Measurements from ENCODE around the gene ITCH. TPM values are rescaled to one million over a fixed set of nuclear protein-coding genes. Genes with fewer than 3 reads are reported as not detected.
"Not testable (repeated sequence)": the region's sequence is repeated elsewhere in the genome, so short reads cannot be mapped to it uniquely, and the experiment has no call there.

Gene ITCH
- total RNA-seq, 2 donors from 2014 or later, result 46.2 to 70.6 TPM

DNA sequence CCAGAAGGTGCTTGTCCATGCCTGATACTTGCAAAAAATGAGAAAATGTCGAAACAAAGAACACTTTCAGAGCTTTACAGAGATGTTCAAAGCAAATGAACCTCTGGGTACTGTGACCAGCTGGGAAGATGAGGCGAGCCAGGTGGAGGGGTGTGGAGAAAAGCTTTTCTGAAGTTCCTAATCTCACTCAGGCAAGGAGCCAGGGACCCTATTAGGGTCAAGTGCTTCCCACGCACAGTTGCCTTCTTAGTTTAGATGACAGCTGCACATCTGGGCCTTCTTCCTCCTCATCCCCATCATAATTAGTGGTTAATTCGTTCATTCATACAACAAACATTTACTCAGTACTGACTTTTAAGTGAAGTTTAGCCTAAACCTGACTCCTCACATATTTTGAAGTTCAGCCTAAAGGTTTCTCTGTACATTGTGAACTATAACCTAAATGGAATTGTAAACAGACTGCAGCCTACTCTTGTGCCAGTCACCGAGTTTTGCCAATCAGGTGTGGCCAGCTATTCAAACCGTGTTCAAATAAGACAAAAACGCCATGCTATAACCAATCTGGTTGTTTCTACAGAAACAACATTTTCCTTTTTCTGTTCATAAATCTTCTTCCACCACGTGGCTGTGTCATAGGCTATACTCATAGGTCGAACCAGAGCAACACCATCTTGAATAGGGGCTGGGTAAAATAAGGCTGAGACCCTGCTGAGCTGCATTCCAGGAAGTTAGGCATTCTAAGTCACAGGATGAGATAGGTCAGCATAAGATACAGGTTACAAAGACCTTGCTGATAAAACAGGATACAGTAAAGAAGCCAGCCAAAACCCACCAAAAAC is 40.6 kb upstream of the ITCH start:
- ATAC-seq (ENCODE audit: insufficient number of reproducible peaks, low FRiP score, low read depth), result no peak
- H3K9me3 ChIP-seq, result no peaks in the 10 kb centered on the region
- no peaks in the 10 kb centered on the region for H3K4me1 ChIP-seq (ENCODE audit: control insufficient read depth in 1 of 2, low read depth in 2 of 2)
- TF ChIP-seq, protein P1, sequence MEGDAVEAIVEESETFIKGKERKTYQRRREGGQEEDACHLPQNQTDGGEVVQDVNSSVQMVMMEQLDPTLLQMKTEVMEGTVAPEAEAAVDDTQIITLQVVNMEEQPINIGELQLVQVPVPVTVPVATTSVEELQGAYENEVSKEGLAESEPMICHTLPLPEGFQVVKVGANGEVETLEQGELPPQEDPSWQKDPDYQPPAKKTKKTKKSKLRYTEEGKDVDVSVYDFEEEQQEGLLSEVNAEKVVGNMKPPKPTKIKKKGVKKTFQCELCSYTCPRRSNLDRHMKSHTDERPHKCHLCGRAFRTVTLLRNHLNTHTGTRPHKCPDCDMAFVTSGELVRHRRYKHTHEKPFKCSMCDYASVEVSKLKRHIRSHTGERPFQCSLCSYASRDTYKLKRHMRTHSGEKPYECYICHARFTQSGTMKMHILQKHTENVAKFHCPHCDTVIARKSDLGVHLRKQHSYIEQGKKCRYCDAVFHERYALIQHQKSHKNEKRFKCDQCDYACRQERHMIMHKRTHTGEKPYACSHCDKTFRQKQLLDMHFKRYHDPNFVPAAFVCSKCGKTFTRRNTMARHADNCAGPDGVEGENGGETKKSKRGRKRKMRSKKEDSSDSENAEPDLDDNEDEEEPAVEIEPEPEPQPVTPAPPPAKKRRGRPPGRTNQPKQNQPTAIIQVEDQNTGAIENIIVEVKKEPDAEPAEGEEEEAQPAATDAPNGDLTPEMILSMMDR (IDR thresholded peaks at IDR 0.05), result no peak
- no peak overlapping the region for H3K4me3 ChIP-seq
- no peaks in the 10 kb centered on the region for H3K36me3 ChIP-seq
- no peak overlapping the region for H3K27ac ChIP-seq
- H3K27me3 ChIP-seq (replicated peaks; ENCODE audit: insufficient read depth), result no peaks in the 10 kb centered on the region
- no peak for DNase-seq (ENCODE audit: low spot score)

DNA sequence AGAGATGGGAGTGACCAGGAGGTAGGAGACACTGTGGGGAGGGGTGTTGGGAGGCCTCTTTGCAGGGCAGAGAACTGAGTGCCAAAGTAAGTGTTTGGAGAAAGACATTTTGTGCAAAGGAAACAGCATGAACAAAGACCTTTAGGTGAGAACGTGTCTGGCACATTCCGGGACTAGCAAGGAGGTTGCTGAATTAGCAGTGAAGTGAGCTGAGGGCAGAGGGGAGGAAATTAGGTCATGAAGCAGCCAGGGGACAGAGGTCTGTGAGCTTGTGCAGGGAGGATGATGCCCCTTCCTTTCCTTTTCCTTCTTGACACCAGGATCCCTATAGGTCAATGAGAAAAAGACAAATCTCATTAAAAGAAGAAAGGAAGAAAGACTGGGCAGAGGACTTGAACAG is 38.5 kb upstream of the ITCH start:
- TF ChIP-seq, protein P1 (IDR thresholded peaks at IDR 0.05), result no peak
- H3K27me3 ChIP-seq (replicated peaks; ENCODE audit: insufficient read depth), result no peaks in the 10 kb centered on the region
- H3K9me3 ChIP-seq, result no peaks in the 10 kb centered on the region
- DNase-seq (ENCODE audit: low spot score) (no peak), ATAC-seq (ENCODE audit: insufficient number of reproducible peaks, low FRiP score, low read depth) (no peak)
- no peak overlapping the region for H3K4me3 ChIP-seq
- H3K4me1 ChIP-seq (ENCODE audit: control insufficient read depth in 1 of 2, low read depth in 2 of 2), result no peaks in the 10 kb centered on the region
- no peak overlapping the region for H3K27ac ChIP-seq
- H3K36me3 ChIP-seq, result no peaks in the 10 kb centered on the region

DNA sequence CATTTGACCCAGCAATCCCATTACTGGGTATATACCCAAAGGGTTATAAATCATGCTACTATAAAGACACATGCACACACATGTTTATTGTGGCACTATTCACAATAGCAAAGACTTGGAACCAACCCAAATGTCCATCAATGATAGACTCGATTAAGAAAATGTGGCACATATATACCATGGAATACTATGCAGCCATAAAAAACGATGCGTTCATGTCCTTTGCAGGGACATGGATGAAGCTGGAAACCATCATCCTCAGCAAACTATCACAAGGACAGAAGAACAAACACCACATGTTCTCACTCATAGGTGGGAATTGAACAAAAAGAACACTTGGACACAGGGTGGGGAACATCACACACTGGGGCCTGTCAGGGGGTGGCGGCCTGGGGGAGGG is 34.9 kb upstream of the ITCH start:
- not testable (repeated sequence) for DNase-seq (ENCODE audit: low spot score); ATAC-seq (ENCODE audit: insufficient number of reproducible peaks, low FRiP score, low read depth); H3K36me3 ChIP-seq; H3K9me3 ChIP-seq; H3K27ac ChIP-seq; H3K27me3 ChIP-seq (replicated peaks; ENCODE audit: insufficient read depth); H3K4me1 ChIP-seq (ENCODE audit: control insufficient read depth in 1 of 2, low read depth in 2 of 2); H3K4me3 ChIP-seq

DNA sequence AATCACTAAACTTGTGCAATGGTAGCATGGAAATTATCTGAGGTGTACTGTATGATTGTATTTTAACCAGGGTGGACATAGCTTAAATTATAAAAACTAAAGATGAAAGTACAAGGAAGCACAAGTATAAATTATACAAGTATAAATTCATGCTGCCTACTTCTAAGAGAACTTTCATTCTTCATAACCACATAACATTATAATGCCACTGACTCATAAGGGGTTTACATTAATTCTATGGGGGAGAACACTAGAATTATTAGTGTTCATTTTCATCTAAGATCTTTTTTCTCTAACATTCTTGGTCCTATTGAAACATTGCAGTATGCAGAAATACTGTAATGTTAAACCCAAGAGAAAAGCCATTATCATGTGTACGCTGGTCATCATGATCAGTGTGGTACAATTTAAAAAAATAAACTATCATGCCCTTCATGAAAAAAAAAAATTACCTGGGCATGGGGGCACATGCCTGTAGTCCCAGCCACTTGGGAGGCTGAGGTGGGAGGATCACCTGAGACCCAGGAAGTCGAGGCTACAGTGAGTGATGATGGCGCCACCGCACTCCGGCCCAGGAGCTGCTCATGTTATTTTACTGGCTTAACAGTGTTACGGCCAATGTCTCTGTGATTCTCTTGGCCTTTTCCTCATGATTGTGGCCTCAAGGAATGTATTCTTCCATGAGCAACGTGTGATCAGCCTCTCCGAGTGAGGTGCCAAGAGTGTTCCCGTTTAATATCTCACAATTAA is 34.0 kb upstream of the ITCH start:
- ATAC-seq (ENCODE audit: insufficient number of reproducible peaks, low FRiP score, low read depth), result no peak
- no peak overlapping the region for H3K27ac ChIP-seq
- H3K4me1 ChIP-seq (ENCODE audit: control insufficient read depth in 1 of 2, low read depth in 2 of 2), result no peaks in the 10 kb centered on the region
- no peaks in the 10 kb centered on the region for H3K36me3 ChIP-seq
- no peaks in the 10 kb centered on the region for H3K9me3 ChIP-seq
- DNase-seq (ENCODE audit: low spot score), result no peak
- TF ChIP-seq, protein P1 (IDR thresholded peaks at IDR 0.05), result no peak
- H3K4me3 ChIP-seq, result no peak overlapping the region
- no peaks in the 10 kb centered on the region for H3K27me3 ChIP-seq (replicated peaks; ENCODE audit: insufficient read depth)

DNA sequence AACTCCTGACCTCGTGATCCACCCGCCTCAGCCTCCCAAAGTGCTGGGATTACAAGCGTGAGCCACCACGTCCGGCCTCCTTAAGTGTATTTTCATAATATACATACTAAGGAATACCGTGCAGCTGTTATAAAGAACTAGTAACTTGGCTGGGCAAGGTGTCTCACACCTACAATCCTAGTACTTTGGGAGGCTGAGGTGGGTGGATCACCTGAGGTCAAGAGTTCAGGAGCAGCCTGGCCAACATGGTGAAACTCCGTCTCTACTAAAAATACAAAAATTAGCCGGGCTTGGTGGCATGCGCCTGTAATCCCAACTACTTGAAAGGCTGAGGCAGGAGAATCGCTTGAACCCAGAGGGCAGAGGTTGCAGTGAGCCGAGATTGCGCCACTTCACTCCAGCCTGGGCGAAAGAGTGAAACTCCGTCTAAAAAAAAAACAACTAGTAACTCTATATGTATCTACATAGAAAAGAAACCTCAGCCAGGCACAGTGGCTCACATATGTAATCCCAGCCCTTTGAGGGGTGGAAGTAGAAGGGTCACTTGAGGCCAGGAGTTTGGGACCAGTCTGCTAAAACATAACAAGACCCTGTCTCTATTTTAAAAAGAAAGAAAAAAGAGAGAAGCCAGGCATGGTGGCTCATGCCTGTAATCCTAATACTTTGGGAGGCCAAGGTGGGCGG is 32.1 kb upstream of the ITCH start:
- DNase-seq (ENCODE audit: low spot score); H3K27ac ChIP-seq; H3K36me3 ChIP-seq; H3K9me3 ChIP-seq; H3K4me3 ChIP-seq; H3K27me3 ChIP-seq (replicated peaks; ENCODE audit: insufficient read depth); H3K4me1 ChIP-seq (ENCODE audit: control insufficient read depth in 1 of 2, low read depth in 2 of 2); ATAC-seq (ENCODE audit: insufficient number of reproducible peaks, low FRiP score, low read depth): not testable (repeated sequence)

DNA sequence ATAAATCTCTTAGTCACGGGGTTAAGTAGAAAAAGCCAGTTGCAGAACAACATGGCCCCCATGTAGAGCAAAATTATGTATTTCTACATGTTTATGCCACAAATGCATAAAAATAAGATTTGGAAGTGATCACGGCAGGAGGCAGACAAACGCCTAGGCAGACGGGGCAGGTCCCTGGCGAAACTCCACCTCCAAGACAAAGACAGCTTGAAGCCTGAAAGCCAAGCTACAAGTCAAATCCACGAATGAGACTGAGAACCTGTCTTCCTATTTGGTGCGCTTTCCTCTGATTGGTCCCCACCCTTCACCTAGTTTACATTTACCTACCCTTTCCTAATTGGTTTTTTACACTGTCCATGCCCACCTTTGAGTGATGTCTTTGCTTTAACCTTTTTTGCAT is 31.2 kb upstream of the ITCH start:
- no peak for DNase-seq (ENCODE audit: low spot score)
- Histone ChIP-seq H3K9me3 (no peaks in the 10 kb centered on the region), H3K4me3 (no peak overlapping the region)

More for the DNA sequence above, 31.2 kb upstream of the ITCH start:
- Histone ChIP-seq H3K27ac (no peak overlapping the region), H3K27me3 (replicated peaks; ENCODE audit: insufficient read depth) (no peaks in the 10 kb centered on the region), H3K36me3 (no peaks in the 10 kb centered on the region), H3K4me1 (ENCODE audit: control insufficient read depth in 1 of 2, low read depth in 2 of 2) (no peaks in the 10 kb centered on the region)
- no peak for ATAC-seq (ENCODE audit: insufficient number of reproducible peaks, low FRiP score, low read depth)
- TF ChIP-seq, protein P1 (IDR thresholded peaks at IDR 0.05), result no peak

Measured in thoracic aorta (tissue), 2 donors.